ENCODE results near the gene SRGN.
"Not testable (repeated sequence)": the region's sequence is repeated elsewhere in the genome, so short reads cannot be mapped to it uniquely, and the experiment has no call there.

SRGN gene

DNA sequence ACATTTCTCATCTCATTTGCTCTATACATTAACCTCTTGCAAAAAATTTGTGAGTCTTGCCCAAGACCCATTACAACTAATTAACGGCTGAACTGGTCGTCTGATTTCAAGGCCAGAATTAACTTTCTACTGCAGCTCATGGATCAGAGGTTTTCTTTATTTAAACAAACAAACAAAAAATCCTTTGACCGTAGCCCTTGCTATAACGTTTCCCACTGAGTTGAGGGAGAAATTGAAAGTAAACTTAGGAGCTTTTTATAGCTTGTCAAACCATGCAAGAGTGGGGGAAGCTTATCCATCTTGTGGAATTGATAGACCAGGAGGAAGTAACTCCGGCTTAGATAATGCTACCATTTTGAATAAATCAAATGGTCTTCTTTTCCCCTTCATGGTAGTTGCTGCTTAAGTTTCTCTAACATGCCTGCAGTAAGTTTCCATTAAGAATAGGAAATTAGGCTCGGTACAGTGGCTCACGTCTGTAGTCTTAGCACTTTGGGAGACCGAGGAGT lies 3.3 kb downstream of the SRGN start:
- DNase-seq, result no peak

DNA sequence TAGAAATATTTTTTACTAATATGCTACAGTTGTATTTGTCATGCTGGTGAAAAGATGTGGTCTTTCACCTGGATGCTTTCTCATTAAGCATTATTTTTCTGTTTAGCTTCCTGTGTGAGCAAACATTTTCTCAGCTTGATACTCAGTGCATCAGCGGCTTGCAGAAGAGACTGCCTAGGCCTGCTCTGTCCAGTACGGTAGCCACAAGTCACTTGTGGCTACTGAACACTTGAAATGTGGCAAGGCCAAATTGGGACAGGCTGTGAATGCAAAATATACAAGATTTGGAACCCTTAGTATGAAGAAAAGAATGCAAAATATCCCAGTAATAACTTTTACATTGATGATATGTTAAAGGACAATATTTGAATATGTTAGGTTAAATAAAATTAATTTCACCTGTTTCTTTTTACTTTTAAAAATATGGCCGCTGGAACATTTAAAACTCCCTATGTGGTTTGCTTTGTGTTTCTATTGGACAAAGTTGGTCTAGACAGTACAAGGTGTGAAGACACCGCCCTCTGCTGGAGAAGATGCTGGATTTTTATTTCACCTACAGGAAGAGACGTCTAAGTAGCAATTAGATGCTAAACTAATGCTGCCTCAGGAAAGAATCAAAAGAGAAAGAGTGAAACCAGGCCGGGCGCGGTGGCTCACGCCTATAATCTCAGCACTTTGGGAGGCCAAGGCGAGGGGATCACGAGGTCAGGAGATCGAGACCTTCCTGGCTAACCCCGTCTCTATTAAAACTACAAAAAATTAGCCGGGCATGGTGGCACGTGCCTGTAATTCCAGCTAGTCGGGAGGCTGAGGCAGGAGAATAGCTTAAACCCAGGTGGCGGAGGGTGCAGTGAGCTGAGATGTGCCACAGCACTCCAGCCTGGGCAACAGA lies 5.3 kb downstream of the SRGN start:
- peak; percentile 74 for DNase-seq

DNA sequence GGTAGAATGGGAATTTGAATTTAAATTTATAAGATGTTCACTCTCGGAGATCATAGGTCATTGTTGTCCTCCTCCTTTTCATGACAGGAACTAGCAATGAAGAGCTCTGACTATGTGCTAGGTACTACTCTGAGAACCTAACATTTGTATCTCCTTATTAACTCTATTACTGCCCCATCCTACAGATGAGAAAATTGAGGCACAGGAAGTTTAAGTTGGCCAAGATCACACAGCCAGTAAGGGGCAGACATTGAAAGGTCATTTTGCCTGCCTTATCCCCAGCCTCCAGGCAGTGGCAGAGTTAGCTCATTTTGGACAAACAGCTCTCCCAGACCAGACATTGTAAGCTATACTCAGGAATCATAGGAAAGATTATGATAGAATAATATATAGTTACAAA lies 6.0 kb downstream of the SRGN start:
- DNase-seq, result no peak

DNA sequence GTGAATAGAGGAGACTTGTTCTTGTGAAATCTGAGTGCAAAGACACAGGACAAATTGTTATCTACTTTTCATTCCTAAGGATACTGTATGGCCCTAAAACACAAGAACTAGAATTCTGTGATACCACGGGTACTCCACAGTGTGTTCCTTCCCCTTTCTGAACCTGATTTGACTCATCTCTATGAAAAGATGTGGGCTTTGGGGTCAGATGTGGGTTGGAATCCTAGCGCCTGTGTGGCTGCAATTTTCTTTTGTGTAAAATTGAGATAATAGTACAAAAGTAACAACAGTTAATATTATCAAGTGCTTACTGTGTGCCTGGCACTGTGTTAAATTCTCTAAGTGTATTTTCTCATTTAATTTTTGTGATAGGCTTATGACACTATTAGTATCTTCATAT lies 8.1 kb downstream of the SRGN start:
- DNase-seq, result no peak

DNA sequence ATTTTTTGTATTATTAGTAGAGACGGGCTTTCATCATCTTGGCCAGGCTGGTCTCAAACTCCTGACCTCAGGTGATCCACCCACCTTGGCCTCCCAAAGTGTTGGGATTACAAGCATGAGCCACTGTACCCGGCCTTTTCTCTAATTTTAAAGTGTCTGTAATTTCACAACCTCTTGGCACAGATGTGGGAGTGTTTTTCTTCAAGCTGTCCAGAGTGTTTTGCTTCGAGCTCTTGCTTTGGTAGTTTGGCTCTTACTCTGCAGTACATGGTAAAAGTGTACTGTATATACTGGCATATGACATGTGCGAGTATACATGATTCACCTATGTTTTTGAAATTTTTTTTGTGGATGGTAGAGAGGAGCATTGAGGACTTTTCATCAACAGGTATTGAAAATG lies 9.8 kb downstream of the SRGN start:
- no peak for DNase-seq

DNA sequence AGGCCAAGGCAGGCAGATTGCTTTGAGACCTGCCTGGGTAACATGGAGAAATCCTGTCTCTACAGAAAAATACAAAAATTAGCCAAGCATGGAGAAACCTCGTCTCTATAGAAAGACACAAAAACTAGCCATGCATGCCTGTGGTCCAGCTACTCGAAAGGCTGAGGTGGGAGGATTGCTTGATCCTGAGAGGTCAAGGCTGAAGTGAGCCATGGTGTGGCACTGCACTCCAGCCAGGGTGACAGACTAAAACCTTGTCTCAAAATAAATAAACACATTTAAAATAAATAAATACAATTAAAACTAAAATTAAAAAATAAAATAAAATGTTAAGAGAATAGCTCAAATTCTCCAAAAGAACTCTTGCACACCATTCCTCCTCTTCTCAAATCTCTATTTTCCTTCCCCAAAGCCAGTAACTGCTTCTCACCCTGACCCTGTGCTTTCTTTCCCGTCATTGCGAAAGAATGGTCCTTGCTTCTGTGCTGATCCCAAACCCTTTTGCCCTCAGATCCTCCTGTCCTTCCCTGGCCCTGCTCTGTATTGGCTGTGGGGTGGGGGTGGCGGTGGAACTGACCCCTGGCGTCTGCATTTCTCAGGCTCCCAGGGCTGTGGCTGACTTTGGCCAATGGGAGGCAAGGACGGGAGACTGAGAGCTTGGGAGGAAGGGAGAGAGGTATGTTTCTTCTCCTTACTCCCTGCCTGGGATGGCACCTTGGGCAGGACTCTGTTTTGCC lies 12.4 kb downstream of the SRGN start:
- no peak for DNase-seq

DNA sequence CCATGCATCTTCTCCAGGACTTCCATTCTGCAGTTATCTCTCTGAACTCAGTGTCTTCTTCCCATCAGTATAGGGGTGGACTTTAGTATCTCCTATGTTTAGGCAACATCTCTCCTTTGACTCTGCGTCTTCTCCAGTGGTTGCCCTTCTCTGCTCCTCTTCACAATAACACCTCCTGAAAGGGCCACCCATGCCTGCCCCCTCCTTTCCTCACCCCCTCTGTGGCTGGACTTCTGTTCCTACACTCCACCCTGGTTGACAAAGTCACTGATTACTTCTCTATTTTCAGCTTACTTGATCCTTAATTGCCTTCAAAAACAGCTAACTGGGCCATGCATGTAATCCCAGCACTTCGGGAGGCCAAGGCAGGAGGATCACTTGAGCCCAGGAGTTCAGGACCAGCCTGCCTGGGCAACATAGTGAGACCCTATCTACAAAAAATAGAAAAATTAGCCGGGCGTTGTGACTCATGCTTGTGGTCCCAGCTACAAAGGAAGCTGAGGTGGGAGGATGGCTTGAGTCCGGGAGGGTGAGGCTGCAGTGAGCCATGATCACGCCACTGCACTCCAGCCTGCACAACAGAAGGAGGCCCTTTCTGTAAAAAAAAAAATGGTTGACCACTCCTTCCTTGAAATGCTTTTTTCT lies 13.7 kb downstream of the SRGN start:
- DNase-seq, result no peak

DNA sequence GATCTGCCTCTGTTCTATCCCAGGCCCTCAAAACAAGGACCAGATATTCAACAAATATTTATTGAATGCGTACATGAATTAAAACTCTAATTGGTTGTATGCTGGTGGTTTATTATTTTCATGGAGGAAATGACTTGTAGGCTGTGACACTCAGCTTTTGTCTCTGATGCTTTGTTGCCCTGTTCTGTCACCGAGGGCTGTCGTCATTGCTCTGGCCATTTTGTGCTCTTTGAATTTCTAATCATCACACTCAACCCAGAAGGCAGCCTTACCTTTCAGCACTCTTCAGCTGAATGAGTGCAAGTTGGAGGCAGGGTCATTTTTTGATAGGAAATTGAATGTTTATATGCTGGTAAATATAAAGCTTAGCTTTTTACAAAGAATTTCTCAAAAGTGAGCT lies 14.5 kb downstream of the SRGN start:
- DNase-seq, result no peak

DNA sequence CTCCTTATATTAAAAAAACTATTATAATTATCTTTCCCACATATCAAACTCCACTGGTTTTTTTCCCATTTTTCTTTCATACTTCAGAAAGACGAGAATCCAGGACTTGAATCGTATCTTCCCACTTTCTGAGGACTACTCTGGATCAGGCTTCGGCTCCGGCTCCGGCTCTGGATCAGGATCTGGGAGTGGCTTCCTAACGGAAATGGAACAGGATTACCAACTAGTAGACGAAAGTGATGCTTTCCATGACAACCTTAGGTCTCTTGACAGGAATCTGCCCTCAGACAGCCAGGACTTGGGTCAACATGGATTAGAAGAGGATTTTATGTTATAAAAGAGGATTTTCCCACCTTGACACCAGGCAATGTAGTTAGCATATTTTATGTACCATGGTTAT lies 15.9 kb downstream of the SRGN start:
- DNase-seq, result no peak

DNA sequence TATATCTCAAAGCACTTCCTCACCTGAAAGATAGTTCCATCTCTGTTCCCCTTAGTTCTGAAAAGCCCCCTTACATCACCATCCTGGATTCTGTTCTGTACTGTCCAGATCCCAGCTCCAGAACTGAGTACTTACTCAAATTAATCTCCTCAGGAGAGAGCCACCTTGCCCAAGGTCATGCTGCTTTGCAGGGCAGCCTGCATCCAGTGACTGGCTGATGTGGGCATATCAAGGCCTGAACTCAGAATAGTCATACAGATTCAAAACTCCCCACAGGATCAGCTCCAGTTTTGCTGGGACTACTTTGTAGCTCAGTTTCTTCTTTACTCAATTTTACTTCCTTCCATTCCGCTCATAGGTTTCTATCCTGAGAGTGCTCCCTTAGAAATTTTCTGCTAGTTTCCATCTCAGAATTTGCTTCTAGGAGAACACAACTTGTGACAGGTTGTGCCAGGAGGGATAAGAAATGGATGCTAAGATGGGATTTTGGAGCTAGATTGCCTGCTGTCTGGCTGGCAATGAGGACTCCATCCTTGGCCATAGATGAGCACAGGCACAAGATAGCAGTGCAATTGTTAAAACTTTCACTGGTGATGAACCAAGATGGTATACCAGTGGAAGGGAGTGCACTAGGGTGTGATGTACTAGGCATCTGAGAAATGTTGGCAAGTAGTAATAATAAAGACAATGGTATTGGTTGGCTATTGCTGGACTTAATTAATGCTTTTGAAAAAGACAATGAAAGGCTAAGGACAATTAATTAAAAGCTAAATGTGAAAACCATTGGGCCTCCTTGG lies 17.3 kb downstream of the SRGN start:
- DNase-seq, result no peak

DNA sequence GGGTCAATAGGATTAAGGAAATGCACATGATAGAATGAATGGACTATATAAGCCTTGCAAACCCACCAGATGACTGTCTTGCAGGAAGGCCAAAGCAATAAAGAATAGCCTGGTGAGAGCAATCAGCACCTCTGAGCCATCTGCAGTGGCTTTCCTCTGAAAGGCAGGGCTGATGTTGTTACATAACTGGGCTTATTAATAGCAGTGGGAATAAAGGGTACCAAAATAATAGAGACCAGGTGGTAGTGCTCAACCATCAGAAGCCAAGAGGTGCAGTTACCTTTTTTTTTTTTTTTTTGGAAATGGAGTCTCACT lies 19.2 kb downstream of the SRGN start:
- no peak for DNase-seq

DNA sequence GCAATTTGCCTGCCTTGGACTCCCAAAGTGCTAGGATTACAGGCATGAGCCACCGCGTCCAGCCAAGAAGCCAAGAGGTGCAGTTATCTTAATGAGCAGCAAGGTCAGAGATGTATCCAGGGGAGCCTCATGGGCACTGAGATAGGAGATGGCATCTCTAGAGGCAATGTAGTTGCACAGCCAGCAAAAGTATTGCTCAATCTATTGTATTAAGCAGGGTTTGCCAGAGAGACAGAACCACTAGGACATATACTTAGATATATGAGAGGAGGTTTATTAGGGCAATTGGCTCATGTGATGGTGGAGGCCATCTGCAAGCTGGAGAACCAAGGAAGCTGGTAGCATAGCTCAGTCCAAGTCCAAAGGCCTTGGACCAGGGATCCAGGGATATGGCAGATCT lies 19.8 kb downstream of the SRGN start:
- DNase-seq, result no peak

DNA sequence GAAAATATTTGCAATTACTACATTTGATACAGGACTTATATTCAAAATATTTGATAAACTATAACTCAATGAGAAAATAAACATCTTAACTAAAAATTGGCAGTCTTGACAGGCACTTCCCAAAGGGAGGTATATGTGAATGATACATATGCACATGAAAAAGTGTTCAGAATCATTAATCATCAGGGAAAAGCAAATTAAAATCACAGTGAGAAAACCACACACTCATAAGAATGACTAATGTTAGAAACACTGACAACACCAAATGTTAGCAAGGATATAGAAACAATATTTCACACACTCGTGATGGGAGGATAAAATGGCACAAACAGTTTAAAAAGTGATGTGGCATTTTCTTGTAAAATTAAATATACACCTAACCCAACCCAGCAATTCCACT lies 32.0 kb downstream of the SRGN start:
- DNase-seq, result no peak

DNA sequence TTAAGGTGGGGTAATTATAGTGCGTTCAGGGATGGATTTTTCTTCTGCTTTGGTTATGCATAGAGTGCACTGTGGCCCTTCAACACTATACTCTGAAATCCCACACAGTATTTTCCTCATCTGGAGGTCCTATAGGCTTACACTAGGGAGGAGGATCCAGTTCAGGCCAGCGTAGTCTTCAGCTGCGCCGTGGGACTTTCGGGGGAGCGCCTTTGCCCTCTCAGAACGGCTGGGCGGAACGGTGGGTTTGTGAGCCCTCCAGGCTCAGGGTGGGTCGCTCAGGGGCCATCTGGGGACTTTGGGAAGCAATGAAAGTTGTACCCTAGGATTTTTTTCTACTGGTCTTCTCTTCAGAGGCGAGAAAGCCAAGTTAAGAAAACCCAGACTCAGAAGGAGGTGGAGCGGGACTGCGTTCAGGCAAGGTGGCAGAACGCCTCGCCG lies 35.4 kb downstream of the SRGN start:
- DNase-seq, result no peak

DNA sequence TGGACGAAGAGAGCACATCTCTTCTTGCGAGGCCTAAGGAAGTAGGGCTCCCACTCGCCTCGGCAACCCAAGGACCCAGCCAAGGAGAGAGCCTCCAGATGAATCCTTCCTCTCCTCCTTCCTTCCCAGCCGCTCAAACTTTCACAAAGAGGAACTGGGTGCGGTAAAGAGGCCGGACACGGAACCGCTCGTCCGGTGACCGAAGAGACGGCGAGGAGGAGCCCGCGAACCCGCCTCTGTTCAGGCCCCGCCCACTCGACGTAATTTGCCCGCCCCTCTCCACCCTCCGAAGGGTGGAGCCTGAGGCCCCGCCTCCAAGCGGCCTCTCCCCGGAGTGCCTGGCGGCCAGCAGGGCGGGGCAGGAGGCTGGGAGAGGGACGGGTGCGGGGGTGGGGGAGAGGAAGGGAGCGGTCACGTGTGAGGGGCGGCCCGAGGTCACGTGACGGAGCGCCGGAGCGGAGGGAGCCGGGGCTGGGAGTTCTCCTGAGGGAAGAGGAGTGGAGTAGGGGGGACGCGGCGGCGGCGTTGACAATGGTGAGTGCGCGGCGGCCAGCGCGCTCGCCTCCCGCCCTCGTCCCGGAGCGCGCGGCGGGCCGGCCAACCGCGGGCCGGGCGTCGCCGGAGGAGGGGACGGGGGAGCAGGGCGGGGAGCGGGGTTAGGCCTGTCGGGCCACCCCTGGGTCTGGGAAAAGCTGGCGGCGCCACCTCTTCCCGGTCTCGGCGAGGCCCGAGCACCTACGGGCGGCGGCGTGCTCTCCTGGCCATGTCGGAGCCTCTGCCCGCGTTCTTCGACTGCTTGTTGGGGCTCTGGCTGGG lies 36.1 kb downstream of the SRGN start, which contains the start of gene VPS26A:
Gene VPS26A (plus strand): TSS at position 432 of the 816 bp plus-strand sequence. CDS start 100 bp downstream, at position 532.
- DNase-seq, result peak; percentile 99

DNA sequence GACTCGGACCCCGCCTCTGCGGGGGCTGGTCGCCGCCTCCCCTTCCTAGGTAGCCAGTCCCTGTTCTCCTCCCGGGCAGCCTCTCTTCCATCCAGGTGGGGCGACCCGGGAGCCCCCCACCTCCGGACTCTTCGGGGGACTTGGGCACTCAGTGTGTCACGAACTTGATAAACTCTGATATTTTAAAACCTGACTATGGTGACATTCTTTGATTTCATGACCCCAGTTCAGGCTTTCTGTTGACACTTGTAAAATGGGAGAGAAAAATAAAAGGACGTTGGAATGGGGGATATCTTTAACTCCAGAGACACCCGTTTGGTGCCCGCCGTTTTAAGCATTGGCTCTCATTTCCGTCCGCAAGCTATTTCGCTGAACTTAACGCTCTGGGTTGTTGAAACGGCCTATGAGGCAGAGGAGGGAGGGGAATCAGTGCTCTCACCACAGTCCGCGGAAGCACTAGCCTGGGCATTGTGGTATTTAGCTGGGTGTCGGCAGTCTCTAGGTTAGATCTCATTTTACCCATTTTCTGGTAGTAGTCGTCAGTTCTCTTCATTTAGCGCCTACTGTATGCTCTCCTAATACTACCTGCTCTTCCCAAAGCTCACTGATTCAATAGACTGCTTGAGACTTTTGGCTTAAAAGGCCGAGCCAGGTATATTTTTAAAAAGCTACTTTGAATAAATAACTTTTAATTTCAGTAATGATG lies 36.8 kb downstream of the SRGN start:
- DNase-seq, result peak; percentile 23

DNA sequence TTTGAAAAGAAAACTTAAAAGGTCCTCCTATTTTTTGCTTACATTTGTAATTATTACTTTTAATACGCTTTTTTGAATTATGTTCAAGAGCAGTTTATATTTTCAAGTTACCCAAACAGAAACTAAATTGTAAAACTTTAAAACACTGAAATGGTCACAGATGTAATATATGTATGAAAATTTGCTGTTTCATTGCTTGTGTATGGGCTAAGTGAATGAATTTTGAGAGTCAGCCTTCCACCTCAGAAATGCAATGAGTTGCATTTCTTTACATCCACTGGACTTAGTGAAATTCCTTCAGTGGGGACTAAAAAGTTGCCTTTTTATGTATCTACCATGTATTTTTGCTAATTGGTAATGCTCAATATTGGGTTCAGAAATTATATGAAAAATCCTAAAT lies 37.7 kb downstream of the SRGN start:
- DNase-seq, result no peak

DNA sequence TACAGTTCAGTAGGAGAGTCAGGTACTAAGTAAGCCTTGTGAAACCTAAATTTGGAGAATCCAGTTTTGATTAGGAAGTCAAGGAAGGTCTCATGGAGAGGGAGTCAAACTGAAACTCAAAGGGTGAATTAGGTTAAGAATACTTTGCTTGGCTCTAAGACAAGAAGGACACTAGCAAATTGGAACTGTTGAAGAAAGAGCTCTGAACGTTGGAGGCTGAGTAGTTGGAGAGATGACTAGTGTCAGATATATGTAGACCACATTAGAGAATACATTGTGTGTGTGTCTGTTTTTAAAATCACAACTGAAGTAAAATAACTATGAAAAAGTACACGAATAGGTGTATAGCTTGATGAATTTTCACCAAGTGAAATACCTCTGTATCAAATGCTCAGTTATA lies 42.3 kb downstream of the SRGN start:
- no peak for DNase-seq

DNA sequence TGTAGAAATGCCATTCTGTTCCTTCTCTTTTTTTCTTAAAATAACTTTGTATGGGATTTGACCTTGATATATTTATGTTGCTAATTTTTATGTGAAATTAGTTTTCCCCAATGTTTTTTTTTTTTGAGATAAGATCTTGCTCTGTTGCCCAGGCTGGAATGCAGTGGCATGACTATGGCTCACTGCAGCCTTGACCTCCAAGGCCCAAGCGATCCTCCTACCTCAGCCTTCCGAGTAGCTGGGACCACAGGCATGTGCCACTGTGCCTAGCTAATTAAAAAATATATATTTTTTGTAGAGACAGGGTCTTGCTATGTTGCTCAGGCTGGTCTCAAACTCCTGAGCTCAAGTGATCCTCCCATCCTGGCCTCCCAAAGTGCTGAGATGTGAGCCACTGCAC lies 52.1 kb downstream of the SRGN start:
- no peak for DNase-seq

DNA sequence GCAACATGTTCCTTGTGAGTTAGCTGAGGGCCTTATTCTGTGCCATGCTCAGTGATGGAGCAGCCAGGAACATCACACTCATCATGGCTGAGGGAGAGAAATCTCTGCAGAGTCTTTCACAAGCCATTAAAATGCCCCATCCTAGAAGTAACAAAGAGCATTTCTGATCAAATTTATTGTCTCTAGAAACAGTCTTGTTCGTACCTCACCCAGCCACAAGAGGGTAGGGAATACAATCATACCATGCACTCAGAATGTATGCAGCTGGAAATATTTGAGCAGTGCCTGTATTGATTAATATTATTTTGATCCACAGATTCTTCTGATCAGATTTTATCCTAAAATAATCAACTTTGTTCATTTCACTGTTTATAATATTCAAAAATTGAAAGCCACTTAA lies 53.4 kb downstream of the SRGN start:
- no peak for DNase-seq

DNA sequence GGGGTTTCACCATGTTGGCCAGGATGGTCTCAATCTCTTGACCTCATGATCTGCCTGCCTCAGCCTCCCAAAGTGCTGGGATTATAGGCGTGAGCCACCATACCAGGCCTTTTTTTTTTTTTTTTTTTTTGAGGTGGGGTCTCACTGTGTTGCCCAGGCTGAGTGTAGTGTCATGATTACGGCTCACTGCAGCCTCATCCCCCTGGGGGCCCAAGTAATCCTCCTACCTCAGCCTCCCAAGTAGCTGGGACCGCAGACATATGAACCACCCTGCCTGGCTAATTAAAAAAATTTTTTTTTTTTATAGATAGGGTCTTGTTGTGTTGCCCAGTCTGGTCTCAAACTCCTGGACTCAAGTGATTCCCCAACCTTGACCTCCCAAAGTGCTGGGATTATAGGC lies 54.2 kb downstream of the SRGN start:
- DNase-seq, result not testable (repeated sequence)

All from T-helper 9 cell (primary cell).